A549 (cell line): ENCODE measurements around the gene KIAA1671. TPM values are rescaled to one million over a fixed set of nuclear protein-coding genes. Genes with fewer than 3 reads are reported as not detected.

Experiments
- ATAC-seq, 2 experiments: fragments of 200-7000 bp in 1 of 2; fragments of >200 bp in 1 of 2; cut with Nextera tagmentation in 1 of 2; cut with Tn5 transposase in 1 of 2; 3 replicates each; pipeline versions ENCODE4 v1.8.0 to v1.9.1; 2018 to 2020; ENCODE audit warnings: mild to moderate bottlenecking in 1 of 2, moderate library complexity in 1 of 2
- CTCF ChIA-PET: fragments of 300-600 bp; sonication (Branson Sonifier 250); formaldehyde crosslinking; extraction: SDS; loops from one replicate; lab custom pipeline; 2021; ENCODE audit warnings: antibody characterized with exemption, inconsistent platforms; lab: Yijun Ruan, JAX
- POLR2A ChIA-PET: fragments of 350-600 bp; formaldehyde crosslinking; extraction: SDS; loops from one replicate; lab custom pipeline; 2021; ENCODE audit warnings: antibody characterized with exemption, inconsistent platforms; lab: Yijun Ruan, JAX
- DNase-seq, 2 experiments: peaks; one replicate each; pipeline versions ENCODE4 v3.0.0 to v3.0.0-alpha.2; 2011 to 2016; ENCODE audit warnings: low read depth in 1 of 2, low spot score in 1 of 2
- FAIRE-seq: peaks from 2 replicates; lab custom pipeline; 2011; peaks lifted over from hg19 to GRCh38; lab: Jason Lieb, UNC
- H3K27ac ChIP-seq, 2 experiments: fragments of >200 bp; sonication (Bioruptor Twin); formaldehyde crosslinking; 3 replicates each; pipeline ENCODE4 v1.5.1; 2016 to 2017
- H3K4me1 ChIP-seq: fragments of >200 bp; sonication (Bioruptor Twin); formaldehyde crosslinking; 3 replicates; pipeline ENCODE4 v1.6.1; 2016
- H3K4me2 ChIP-seq: fragments of >200 bp; sonication (Bioruptor Twin); formaldehyde crosslinking; 3 replicates; pipeline ENCODE4 v1.6.1; 2016
- H3K4me3 ChIP-seq: fragments of >200 bp; sonication (Bioruptor Twin); formaldehyde crosslinking; 3 replicates; pipeline ENCODE4 v1.5.1; 2016
- H3K9me3 ChIP-seq: fragments of >200 bp; sonication (Bioruptor Twin); formaldehyde crosslinking; 3 replicates; pipeline ENCODE4 v1.6.1; 2016
- CHD4 ChIP-seq: fragments of 200-600 bp; sonication (generic); IDR thresholded peaks from 2 replicates; pipeline ENCODE4 v1.6.1; 2016; ENCODE audit warnings: antibody characterized with exemption, mild to moderate bottlenecking, borderline replicate concordance
- EHMT2 ChIP-seq: fragments of 200-600 bp; sonication (generic); IDR thresholded peaks from 2 replicates; pipeline ENCODE4 v1.6.1; 2016; ENCODE audit warnings: antibody characterized with exemption, low read depth, mild to moderate bottlenecking, moderate library complexity
- ESRRA ChIP-seq: fragments of 150-350 bp; IDR thresholded peaks from 2 replicates; pipeline ENCODE4 v1.6.1; 2014; ENCODE audit warnings: mild to moderate bottlenecking, low read length, borderline replicate concordance
- FOSL2 ChIP-seq, 2 experiments: fragments of 450-650 bp in 1 of 2; fragments of >200 bp in 1 of 2; sonication (Bioruptor Twin) in 1 of 2; formaldehyde crosslinking; IDR thresholded peaks; 2 replicates each; pipeline versions ENCODE4 v1.5.0 to v1.6.1; 2016 to 2020; ENCODE audit warnings: mild to moderate bottlenecking in 1 of 2, moderate library complexity in 1 of 2
- GATA3 ChIP-seq: IDR thresholded peaks from 2 replicates; pipeline ENCODE4 v1.6.1; 2012; ENCODE audit warnings: borderline replicate concordance
- HDAC2 ChIP-seq: fragments of 200-600 bp; sonication (generic); IDR thresholded peaks from 2 replicates; pipeline ENCODE4 v1.6.1; 2016
- MYC ChIP-seq: IDR thresholded peaks from 2 replicates; pipeline ENCODE4 v1.6.1; 2012; ENCODE audit warnings: mild to moderate bottlenecking, inconsistent platforms, low read length, improper control_type of control experiment, borderline replicate concordance
- PHF8 ChIP-seq: fragments of 200-600 bp; sonication (generic); IDR thresholded peaks from 2 replicates; pipeline ENCODE4 v1.6.1; 2016; ENCODE audit warnings: low read depth, mild to moderate bottlenecking, antibody characterized with exemption, moderate library complexity, borderline replicate concordance
- POLR2A ChIP-seq: IDR thresholded peaks from 2 replicates; pipeline ENCODE4 v1.6.1; 2012; ENCODE audit warnings: mild to moderate bottlenecking, low read length
- POLR2AphosphoS2 ChIP-seq: conservative IDR thresholded peaks from 2 replicates; pipeline ENCODE4 v1.6.1; 2012; ENCODE audit warnings: low read length, improper control_type of control experiment, inconsistent platforms
- REST ChIP-seq: fragments of 200-600 bp; sonication (generic); IDR thresholded peaks from 2 replicates; pipeline ENCODE4 v1.6.1; 2016; ENCODE audit warnings: antibody characterized with exemption, mild to moderate bottlenecking, moderate library complexity
- SREBF2 ChIP-seq: fragments of 450-650 bp; IDR thresholded peaks from 2 replicates; pipeline ENCODE4 v1.6.1; 2014; ENCODE audit warnings: mild to moderate bottlenecking, moderate library complexity
- USF2 ChIP-seq: fragments of 450-650 bp; IDR thresholded peaks from 2 replicates; pipeline ENCODE4 v1.6.1; 2014; ENCODE audit warnings: antibody characterized with exemption
- ZC3H11A ChIP-seq: fragments of 450-650 bp; IDR thresholded peaks from 2 replicates; pipeline ENCODE4 v1.6.1; 2014; ENCODE audit warnings: antibody characterized with exemption, mild to moderate bottlenecking
- ZFP36 ChIP-seq: fragments of 450-650 bp; IDR thresholded peaks from 2 replicates; pipeline ENCODE4 v1.6.1; 2014; ENCODE audit warnings: borderline replicate concordance; ENCODE audit not compliant: partially characterized antibody
- ZNF302 ChIP-seq: fragments of 250-450 bp; sonication (Bioruptor Pico); IDR thresholded peaks from 2 replicates; pipeline ENCODE4 v1.9.0; 2021; ENCODE audit warnings: inconsistent platforms, mild to moderate bottlenecking, moderate library complexity
- ZSCAN20 ChIP-seq: fragments of 250-450 bp; sonication (Bioruptor Pico); IDR thresholded peaks from 2 replicates; pipeline ENCODE4 v1.8.0; 2022; ENCODE audit warnings: mild to moderate bottlenecking, moderate library complexity
- whole genome bisulfite sequencing: methylation state at CpG from one replicate; pipeline ENCODE4 v1.1.6; 2017; ENCODE audit errors: missing lambda C conversion rate; 5-methylcytosine and 5-hydroxymethylcytosine counted together
- polyA plus RNA-seq, 4 experiments: library from polyadenylated mRNA; depleted of rRNA in 3 of 4; stranded (reverse); fragments of >200 nt; fragmentation: RNase III in 1 of 4; extraction: RNeasy Plus Mini Kit Qiagen cat#74134 plus additional on column Dnase treatment in 1 of 4; gene quantifications; 2 replicates in 3 of 4; 3 replicates in 1 of 4; pipeline ENCODE4 v1.2.3, GENCODE V29; 2011 to 2017
- TF ChIP-seq, protein P1 (sequence below): IDR thresholded peaks from 2 replicates; pipeline ENCODE4 v1.6.1; 2012

The KIAA1671 gene
- polyA plus RNA-seq, 2 of the 4 experiments (the other 2 are of a cell fraction), result 5.3 to 7.9 TPM

- ChIA-PET CTCF (no interaction called here), POLR2A (no interaction called here)
- H3K9me3 ChIP-seq, result no peaks in the 10 kb centered on the region
- H3K4me2 ChIP-seq, result no peak overlapping the region
- no peak overlapping the region for H3K27ac ChIP-seq
- TF ChIP-seq PHF8 (no peak), GATA3 (no peak), ZFP36 (no peak), FOSL2 (IDR thresholded peaks at IDR 0.05) (no peak), FOSL2 (CRISPR knock-in tag; IDR thresholded peaks at IDR 0.05) (peak; percentile 3; the same call in 1 of the 2 replicates)
- no peak overlapping the region for H3K4me3 ChIP-seq
- no peak for ATAC-seq
- H3K4me1 ChIP-seq, result 0 out of 3 replicates have a peak, but pooled peaks cover 7% of the 10 kb centered on the region
- DNase-seq, result no peak
- FAIRE-seq, result no peak
- WGBS, result 81% methylated on average over 9 of the region's 10 CpGs
These were observed 206.5 kb downstream of the KIAA1671 start for GRCh38 chr22:25159028-25159427.

DNA sequence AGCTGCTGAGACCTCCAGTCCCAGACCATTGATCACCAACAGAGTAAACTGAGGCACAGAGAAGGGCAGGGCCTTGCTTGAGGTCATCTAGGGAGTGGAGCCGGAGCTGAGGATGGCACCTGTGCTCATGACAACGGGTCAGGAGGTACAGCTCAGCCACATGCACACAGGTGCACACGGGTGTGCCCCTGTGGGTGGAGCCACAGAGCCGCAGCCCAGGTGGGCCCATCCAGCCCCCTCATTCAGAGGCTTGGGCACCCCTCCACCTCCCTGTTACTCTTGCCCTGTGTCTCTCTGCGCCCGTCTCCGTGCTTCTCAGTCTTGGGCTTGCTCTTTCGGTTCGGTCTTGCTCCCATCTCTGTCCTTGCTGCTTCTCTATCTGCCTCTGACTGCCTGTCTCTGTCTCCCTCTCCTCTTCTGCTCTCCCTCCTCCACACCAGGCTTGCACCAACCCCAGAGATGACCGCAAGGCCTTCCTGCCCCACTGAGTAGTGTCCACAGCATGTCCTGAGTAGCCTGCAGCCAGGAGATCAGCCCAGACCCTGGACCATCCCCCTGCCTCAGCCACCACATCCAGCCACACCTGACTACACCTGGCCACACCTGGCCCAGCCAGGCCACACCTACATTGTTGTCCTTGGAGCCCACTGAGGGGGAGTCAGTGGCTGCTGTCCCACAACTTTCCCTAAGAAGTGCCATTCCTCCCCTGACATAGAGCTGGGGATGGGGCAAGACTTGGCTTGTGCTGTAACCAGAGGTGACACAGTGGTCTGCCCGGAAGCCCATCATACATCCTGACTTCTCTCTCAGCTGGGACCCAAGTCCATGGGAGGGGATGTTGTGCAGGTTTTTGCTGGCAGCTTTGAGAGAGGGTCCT lies 207.8 kb downstream of the KIAA1671 start:
- no peaks in the 10 kb centered on the region for H3K4me1 ChIP-seq
- CTCF ChIA-PET, result interaction anchor here (1.3 kb wide), 1 partner anchor 13 kb away, joined by 4 read pairs; no protein-coding TSS in a partner anchor
- DNase-seq (no peak), FAIRE-seq (no peak), ATAC-seq (no peak)
- POLR2A ChIA-PET, result no interaction called here
- H3K27ac ChIP-seq, result no peak overlapping the region
- no peak overlapping the region for H3K4me2 ChIP-seq
- no peak overlapping the region for H3K4me3 ChIP-seq
- 96% methylated on average over 8 of the region's 11 CpGs for WGBS
- no peak for TF ChIP-seq POLR2A
- TF ChIP-seq USF2, result no peak
- H3K9me3 ChIP-seq, result no peaks in the 10 kb centered on the region

GRCh38 chr22:25161017-25161915 lies 208.8 kb downstream of the KIAA1671 start:
- FAIRE-seq (no peak), ATAC-seq (no peak), DNase-seq (no peak)
- 84% methylated on average over 13 of the region's 14 CpGs for WGBS
- no peaks in the 10 kb centered on the region for H3K9me3 ChIP-seq
- H3K27ac ChIP-seq, result no peak overlapping the region
- H3K4me3 ChIP-seq, result no peak overlapping the region
- no peak overlapping the region for H3K4me2 ChIP-seq
- ChIA-PET POLR2A (no interaction called here), CTCF (interaction anchor here (1.3 kb wide), 2 partner anchors 11 to 12 kb away, joined by 4 to 6 read pairs; no protein-coding TSS in a partner anchor)
- H3K4me1 ChIP-seq, result no peaks in the 10 kb centered on the region
- no peak for TF ChIP-seq ZSCAN20 (CRISPR knock-in tag)
- TF ChIP-seq HDAC2, result no peak
- TF ChIP-seq REST, result no peak
- no peak for TF ChIP-seq SREBF2
- no peak for TF ChIP-seq MYC
- no peak for TF ChIP-seq POLR2A
- no peak for TF ChIP-seq ESRRA
- no peak for TF ChIP-seq EHMT2
- TF ChIP-seq ZC3H11A, result no peak
- TF ChIP-seq CHD4, result no peak
- no peak for TF ChIP-seq FOSL2 (IDR thresholded peaks at IDR 0.05)
- TF ChIP-seq FOSL2 (CRISPR knock-in tag; IDR thresholded peaks at IDR 0.05), result no peak
- TF ChIP-seq POLR2AphosphoS2, result no peak
- TF ChIP-seq, protein P1, sequence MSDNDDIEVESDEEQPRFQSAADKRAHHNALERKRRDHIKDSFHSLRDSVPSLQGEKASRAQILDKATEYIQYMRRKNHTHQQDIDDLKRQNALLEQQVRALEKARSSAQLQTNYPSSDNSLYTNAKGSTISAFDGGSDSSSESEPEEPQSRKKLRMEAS, result no peak
- TF ChIP-seq ZNF302 (CRISPR knock-in tag), result no peak
